ENCODE results near the gene GPR157.
"Not testable (repeated sequence)": the region's sequence is repeated elsewhere in the genome, so short reads cannot be mapped to it uniquely, and the experiment has no call there.

GPR157 gene

GRCh38 chr1:9095818-9096217 is 33.1 kb downstream of the GPR157 start:
- Mint-ChIP-seq H3K4me3 (no peak overlapping the region), H3K9me3 (no peaks in the 10 kb centered on the region), H3K27me3 (no peaks in the 10 kb centered on the region), H3K4me1 (no peaks in the 10 kb centered on the region), H3K36me3 (ENCODE audit: low read depth) (no peaks in the 10 kb centered on the region), H3K27ac (no peak overlapping the region)
- ATAC-seq = no peak
- no peak for DNase-seq

- H3K27me3 Mint-ChIP-seq, DNase-seq, H3K4me1 Mint-ChIP-seq: not testable (repeated sequence)
These were observed 34.8 kb downstream of the GPR157 start for GRCh38 chr1:9093996-9094595.

GRCh38 chr1:9093581-9093980 is 35.3 kb downstream of the GPR157 start:
- H3K4me1 Mint-ChIP-seq = no peaks in the 10 kb centered on the region
- H3K4me3 Mint-ChIP-seq = no peak overlapping the region
- no peaks in the 10 kb centered on the region for H3K36me3 Mint-ChIP-seq (ENCODE audit: low read depth)
- peaks cover 3% of the 10 kb centered on the region for H3K27me3 Mint-ChIP-seq
- H3K9me3 Mint-ChIP-seq = no peaks in the 10 kb centered on the region
- DNase-seq (no peak), ATAC-seq (no peak)
- H3K27ac Mint-ChIP-seq = no peak overlapping the region

More at GRCh38 chr1:9093996-9094595, 34.8 kb downstream of the GPR157 start:
- not testable (repeated sequence) for ATAC-seq; H3K36me3 Mint-ChIP-seq (ENCODE audit: low read depth); H3K4me3 Mint-ChIP-seq; H3K27ac Mint-ChIP-seq; H3K9me3 Mint-ChIP-seq

- H3K36me3 Mint-ChIP-seq (ENCODE audit: low read depth) = no peaks in the 10 kb centered on the region
- peaks cover 3% of the 10 kb centered on the region for H3K27me3 Mint-ChIP-seq
- H3K9me3 Mint-ChIP-seq = no peaks in the 10 kb centered on the region
- no peaks in the 10 kb centered on the region for H3K4me1 Mint-ChIP-seq
- ATAC-seq (no peak), DNase-seq (no peak)
- H3K27ac Mint-ChIP-seq = no peak overlapping the region
- H3K4me3 Mint-ChIP-seq = no peak overlapping the region
These were observed 35.8 kb downstream of the GPR157 start for GRCh38 chr1:9093091-9093490.

GRCh38 chr1:9088807-9089206 is 40.1 kb downstream of the GPR157 start:
- H3K4me3 Mint-ChIP-seq = no peak overlapping the region
- H3K4me1 Mint-ChIP-seq = peaks cover 4% of the 10 kb centered on the region
- no peaks in the 10 kb centered on the region for H3K9me3 Mint-ChIP-seq
- no peak overlapping the region for H3K27ac Mint-ChIP-seq
- H3K36me3 Mint-ChIP-seq (ENCODE audit: low read depth) = no peaks in the 10 kb centered on the region
- ATAC-seq = no peak
- H3K27me3 Mint-ChIP-seq = peaks cover 9% of the 10 kb centered on the region
- DNase-seq = no peak

GRCh38 chr1:9087411-9088125 is 41.3 kb downstream of the GPR157 start:
- DNase-seq (no peak), ATAC-seq (no peak)
- Mint-ChIP-seq H3K36me3 (ENCODE audit: low read depth) (no peaks in the 10 kb centered on the region), H3K4me3 (no peak overlapping the region), H3K27ac (no peak overlapping the region), H3K27me3 (peaks cover 9% of the 10 kb centered on the region), H3K4me1 (peaks cover 9% of the 10 kb centered on the region), H3K9me3 (no peaks in the 10 kb centered on the region)

GRCh38 chr1:9086796-9087195 is 42.1 kb downstream of the GPR157 start:
- H3K27ac Mint-ChIP-seq = no peak overlapping the region
- H3K27me3 Mint-ChIP-seq = peaks cover 9% of the 10 kb centered on the region
- H3K4me1 Mint-ChIP-seq = peaks cover 13% of the 10 kb centered on the region
- H3K36me3 Mint-ChIP-seq (ENCODE audit: low read depth) = no peaks in the 10 kb centered on the region
- H3K9me3 Mint-ChIP-seq = no peaks in the 10 kb centered on the region
- no peak overlapping the region for H3K4me3 Mint-ChIP-seq
- DNase-seq = no peak
- ATAC-seq = no peak

- Mint-ChIP-seq H3K4me1 (peaks cover 13% of the 10 kb centered on the region), H3K36me3 (ENCODE audit: low read depth) (no peaks in the 10 kb centered on the region), H3K27me3 (peaks cover 9% of the 10 kb centered on the region), H3K27ac (no peak overlapping the region), H3K9me3 (no peaks in the 10 kb centered on the region), H3K4me3 (no peak overlapping the region)
- DNase-seq (no peak), ATAC-seq (no peak)
These were observed 42.9 kb downstream of the GPR157 start for GRCh38 chr1:9086045-9086444.

GRCh38 chr1:9085306-9085940 is 43.5 kb downstream of the GPR157 start:
- peaks cover 9% of the 10 kb centered on the region for H3K27me3 Mint-ChIP-seq
- H3K4me3 Mint-ChIP-seq = no peak overlapping the region
- H3K9me3 Mint-ChIP-seq = no peaks in the 10 kb centered on the region
- ATAC-seq (no peak), DNase-seq (no peak)
- peaks cover 14% of the 10 kb centered on the region for H3K4me1 Mint-ChIP-seq
- H3K36me3 Mint-ChIP-seq (ENCODE audit: low read depth) = no peaks in the 10 kb centered on the region
- H3K27ac Mint-ChIP-seq = no peak overlapping the region

GRCh38 chr1:9084906-9085305 is 44.0 kb downstream of the GPR157 start:
- H3K27me3 Mint-ChIP-seq = peaks cover 9% of the 10 kb centered on the region
- no peak for ATAC-seq
- peaks cover 15% of the 10 kb centered on the region for H3K4me1 Mint-ChIP-seq
- H3K36me3 Mint-ChIP-seq (ENCODE audit: low read depth) = no peaks in the 10 kb centered on the region
- no peaks in the 10 kb centered on the region for H3K9me3 Mint-ChIP-seq
- no peak overlapping the region for H3K27ac Mint-ChIP-seq
- no peak for DNase-seq
- H3K4me3 Mint-ChIP-seq = no peak overlapping the region

- H3K9me3 Mint-ChIP-seq = no peaks in the 10 kb centered on the region
- H3K27me3 Mint-ChIP-seq = peaks cover 19% of the 10 kb centered on the region
- ATAC-seq = no peak
- peaks cover 33% of the 10 kb centered on the region for H3K4me1 Mint-ChIP-seq
- no peaks in the 10 kb centered on the region for H3K36me3 Mint-ChIP-seq (ENCODE audit: low read depth)
- DNase-seq = no peak
- H3K4me3 Mint-ChIP-seq = no peak overlapping the region
- H3K27ac Mint-ChIP-seq = no peak overlapping the region
These were observed 47.4 kb downstream of the GPR157 start for GRCh38 chr1:9081473-9081872.

- Mint-ChIP-seq H3K36me3 (ENCODE audit: low read depth) (no peaks in the 10 kb centered on the region), H3K4me1 (peaks cover 39% of the 10 kb centered on the region), H3K27me3 (peaks cover 25% of the 10 kb centered on the region), H3K4me3 (no peak overlapping the region), H3K9me3 (no peaks in the 10 kb centered on the region), H3K27ac (no peak overlapping the region)
- ATAC-seq = no peak
- DNase-seq = no peak
These were observed 48.1 kb downstream of the GPR157 start for GRCh38 chr1:9080705-9081291.

- H3K4me3 Mint-ChIP-seq = no peak overlapping the region
- H3K9me3 Mint-ChIP-seq = no peaks in the 10 kb centered on the region
- ATAC-seq = no peak
- H3K36me3 Mint-ChIP-seq (ENCODE audit: low read depth) = no peaks in the 10 kb centered on the region
- H3K27ac Mint-ChIP-seq = no peak overlapping the region
- DNase-seq = no peak
- peaks cover 28% of the 10 kb centered on the region for H3K27me3 Mint-ChIP-seq
- H3K4me1 Mint-ChIP-seq = peaks cover 41% of the 10 kb centered on the region
These were observed 48.8 kb downstream of the GPR157 start for GRCh38 chr1:9079988-9080704.

- DNase-seq = no peak
- H3K4me1 Mint-ChIP-seq = peaks cover 49% of the 10 kb centered on the region
- H3K4me3 Mint-ChIP-seq = no peak overlapping the region
These were observed 50.0 kb downstream of the GPR157 start for GRCh38 chr1:9078752-9079500.

More at GRCh38 chr1:9078752-9079500, 50.0 kb downstream of the GPR157 start:
- Mint-ChIP-seq H3K36me3 (ENCODE audit: low read depth) (no peaks in the 10 kb centered on the region), H3K9me3 (no peaks in the 10 kb centered on the region), H3K27me3 (peaks cover 29% of the 10 kb centered on the region), H3K27ac (no peak overlapping the region)
- ATAC-seq = no peak
